ENCODE results near the gene MGST3.
"Not testable (repeated sequence)": the region's sequence is repeated elsewhere in the genome, so short reads cannot be mapped to it uniquely, and the experiment has no call there.

Gene MGST3

DNA sequence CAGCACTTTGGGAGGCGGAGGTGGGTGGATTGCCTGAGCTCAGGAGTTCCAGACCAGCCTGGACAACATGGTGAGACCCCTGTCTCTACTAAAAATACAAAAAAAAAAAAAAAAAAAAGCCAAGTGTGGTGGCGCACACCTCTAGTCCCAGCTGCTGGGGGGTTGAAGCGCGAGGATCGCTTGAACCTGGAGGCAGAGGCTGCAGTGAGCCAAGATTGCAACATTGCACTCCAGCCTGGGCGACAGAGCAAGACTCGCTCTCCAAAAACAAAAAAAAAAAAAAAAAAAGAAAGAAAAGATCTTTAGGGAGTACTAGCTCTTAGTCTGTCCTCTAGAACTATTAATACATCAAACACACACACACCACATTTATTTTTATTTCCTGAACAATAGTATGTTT, 70.9 kb downstream of the MGST3 start:
- DNase-seq: not testable (repeated sequence)

DNA sequence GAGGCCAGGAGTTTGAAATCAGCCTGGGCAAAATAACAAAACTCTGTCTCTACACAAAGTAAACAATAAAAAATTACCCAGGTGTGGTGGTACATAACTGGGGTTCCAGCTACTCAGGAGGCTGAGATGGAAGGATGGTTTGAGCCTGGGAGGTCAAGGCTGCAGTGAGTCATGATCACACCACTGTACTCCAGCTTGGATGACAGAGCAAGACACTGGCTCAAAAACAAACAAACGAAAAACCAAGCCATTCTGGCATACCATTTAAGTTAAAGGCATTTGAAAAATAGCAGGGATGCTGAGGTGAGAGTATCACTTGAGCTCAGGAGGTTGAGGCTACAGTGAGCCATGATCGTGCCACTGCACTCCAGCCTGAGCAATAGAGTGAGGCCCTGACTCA, 72.6 kb downstream of the MGST3 start:
- no peak for DNase-seq
